ENCODE data around the gene CC2D1B.

DNA sequence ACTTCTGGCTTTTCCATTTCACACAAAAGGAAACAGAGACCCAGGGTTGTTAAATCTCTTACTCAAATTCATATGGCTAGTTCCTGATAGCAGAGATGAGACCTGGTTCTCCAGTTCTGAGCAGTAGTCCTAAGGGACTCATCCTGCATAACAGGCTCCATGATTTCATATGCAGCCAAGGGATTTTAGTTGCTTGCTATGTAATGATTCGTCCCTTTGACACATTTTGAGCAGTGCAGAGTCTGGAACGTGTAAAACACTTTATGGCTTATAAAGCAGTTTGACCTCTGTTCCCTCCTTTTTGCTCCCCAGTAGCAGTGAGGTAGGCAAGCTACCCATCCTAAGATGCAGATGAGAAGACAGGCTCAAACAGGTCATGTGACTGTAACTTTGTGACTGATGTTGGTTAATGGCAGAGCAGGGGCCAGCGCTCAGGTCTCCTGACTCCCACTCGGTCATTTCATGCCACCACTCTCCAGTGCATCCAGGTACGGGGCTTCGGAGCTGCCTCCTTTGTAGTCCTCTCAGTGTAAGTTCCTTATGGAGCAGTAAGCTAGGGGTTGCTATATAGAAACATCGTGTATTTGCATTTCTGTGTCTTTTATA is 24.2 kb downstream of the CC2D1B start:
- TF ChIP-seq CTCF (IDR thresholded peaks at IDR 0.05): no peak
- no peak for TF ChIP-seq ZFX (IDR thresholded peaks at IDR 0.05; ENCODE audit: borderline replicate concordance)
